Small intestine (tissue), 16 donors: ENCODE measurements around the gene KRTAP19-7. TPM values are rescaled to one million over a fixed set of nuclear protein-coding genes. Genes with fewer than 3 reads are reported as not detected.

ENCODE experiments used
- DNase-seq, 2 donors: peaks; one replicate each; pipeline versions ENCODE4 v3.0.0 to v3.0.0-alpha.2; 2013
- FAIRE-seq: peaks from 2 replicates; lab custom pipeline; 2012; peaks lifted over from hg19 to GRCh38; lab: Jason Lieb, UNC
- H3K27ac ChIP-seq, 3 donors: one replicate each; pipeline ENCODE4 v1.5.1; 2013; ENCODE audit warnings: low read length in 2 of 3, mild to moderate bottlenecking in 2 of 3, control low read depth in 1 of 3, inconsistent platforms in 1 of 3, low read depth in 1 of 3, moderate library complexity in 1 of 3
- H3K27me3 ChIP-seq, 3 donors: one replicate each; pipeline ENCODE4 v1.6.1; 2013; ENCODE audit warnings: low read length in 3 of 3, inconsistent platforms in 1 of 3; ENCODE audit not compliant: control insufficient read depth in 3 of 3, insufficient read depth in 3 of 3
- H3K36me3 ChIP-seq, 3 donors: one replicate each; pipeline ENCODE4 v1.6.1; 2013; ENCODE audit warnings: low read length in 3 of 3, inconsistent platforms in 1 of 3, low read depth in 1 of 3, mild to moderate bottlenecking in 1 of 3, moderate library complexity in 1 of 3; ENCODE audit not compliant: control insufficient read depth in 3 of 3, insufficient read depth in 2 of 3
- H3K4me1 ChIP-seq, 3 donors: one replicate each; pipeline ENCODE4 v1.6.1; 2013; ENCODE audit warnings: low read length in 2 of 3, inconsistent platforms in 1 of 3, low read depth in 1 of 3, mild to moderate bottlenecking in 1 of 3, moderate library complexity in 1 of 3; ENCODE audit not compliant: control insufficient read depth in 3 of 3, insufficient read depth in 2 of 3
- H3K4me3 ChIP-seq, 3 donors: one replicate each; pipeline ENCODE4 v1.5.1; 2013; ENCODE audit warnings: low read length in 3 of 3, control low read depth in 1 of 3, inconsistent platforms in 1 of 3, low read depth in 1 of 3, mild to moderate bottlenecking in 1 of 3, moderate library complexity in 1 of 3
- H3K9me3 ChIP-seq, 2 donors: one replicate each; pipeline ENCODE4 v1.6.1; 2013; ENCODE audit warnings: low read depth in 1 of 2, low read length in 1 of 2; ENCODE audit not compliant: control insufficient read depth in 2 of 2, insufficient read depth in 1 of 2
- WGBS, 3 donors: extraction: QIAGEN DNeasy Blood & Tissue Kit; methylation state at CpG; one replicate each; pipeline ENCODE4 v1.1.7; 2013; 5-methylcytosine and 5-hydroxymethylcytosine counted together
- long read RNA-seq, 10 donors: transcript quantifications; one replicate each; lab custom pipeline, GENCODE V29; 2026
- polyA plus RNA-seq, 4 donors: library from polyadenylated mRNA; stranded (reverse) in 3 of 4; unstranded in 1 of 4; fragments of 200-250 nt in 3 of 4; fragments of 120-200 nt in 1 of 4; gene quantifications; one replicate each; pipeline versions ENCODE4 v1.2.1 to v1.2.3, GENCODE V29; 2013
- donor health status: healthy with polysubstance abuse.
- donor health status: control.
- donor health status: control.
- donor health status: Bipolar disorder and iron deficiency.
- donor health status: healthy.

KRTAP19-7 gene
- not detected for polyA plus RNA-seq
- long read RNA-seq, donor 1, result 0 reads
- long read RNA-seq, donor 2, result 0 reads
- long read RNA-seq, donor 3, result 0 reads
- long read RNA-seq, donor 4, result 0 reads
- long read RNA-seq, donor 5, result 0 reads
- long read RNA-seq, donor 6, result 0 reads
- long read RNA-seq, donor 7, result 0 reads
- long read RNA-seq, donor 8, result 0 reads
- long read RNA-seq, donor 9, result 0 reads
- long read RNA-seq, donor 10, result 0 reads

GRCh38 chr21:30561264-30561895 is at the start of gene KRTAP19-7:
Gene KRTAP19-7 (minus strand): TSS chr21:30561314. CDS start chr21:30561289, 25 bp downstream.
- no peaks in the 10 kb centered on the region for H3K4me1 ChIP-seq
- WGBS, 3 donors, result 58 to 63% (median 60%) methylated on average over 2 of the region's 2 CpGs
- no peak for FAIRE-seq

DNA sequence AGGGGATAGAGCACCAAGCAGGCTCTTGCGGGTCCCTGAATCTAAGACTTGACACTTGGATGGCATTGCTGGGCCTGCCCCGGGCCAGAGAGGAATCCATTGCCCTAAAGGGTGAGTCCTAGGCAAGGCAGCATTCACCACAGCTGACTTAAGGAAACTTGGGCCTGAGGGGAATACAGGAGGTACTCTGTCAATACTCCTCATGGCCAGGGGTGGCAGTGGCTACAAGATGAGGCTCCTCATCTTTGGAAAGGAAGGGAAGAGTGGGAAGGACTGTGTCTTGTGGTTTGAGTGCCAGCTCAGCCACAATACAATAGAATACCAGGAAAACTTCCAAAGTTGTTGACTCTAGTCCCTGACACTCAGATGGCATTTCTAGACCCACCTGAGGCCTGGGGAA is 44.9 kb upstream of the KRTAP19-7 start:
- H3K9me3 ChIP-seq, result peaks cover 0 to 12% of the 10 kb centered on the region in 2 donors
- no peak overlapping the region for H3K27ac ChIP-seq
- H3K36me3 ChIP-seq, result no peaks in the 10 kb centered on the region
- no peaks in the 10 kb centered on the region for H3K27me3 ChIP-seq
- H3K4me3 ChIP-seq, result no peak overlapping the region
- FAIRE-seq (no peak), DNase-seq (no peak)
- WGBS, 3 donors, result 64 to 93% (median 86%) methylated on average over 2 of the region's 2 CpGs
- H3K4me1 ChIP-seq, result no peaks in the 10 kb centered on the region

More at GRCh38 chr21:30561264-30561895, at the start of gene KRTAP19-7:
- Histone ChIP-seq H3K27ac (no peak within 1 kb of the TSS), H3K27me3 (no peaks in the 10 kb centered on the region), H3K36me3 (no peaks in the 10 kb centered on the region), H3K9me3 (no peaks in the 10 kb centered on the region), H3K4me3 (no peak within 1 kb of the TSS)
- DNase-seq, result no peak

DNA sequence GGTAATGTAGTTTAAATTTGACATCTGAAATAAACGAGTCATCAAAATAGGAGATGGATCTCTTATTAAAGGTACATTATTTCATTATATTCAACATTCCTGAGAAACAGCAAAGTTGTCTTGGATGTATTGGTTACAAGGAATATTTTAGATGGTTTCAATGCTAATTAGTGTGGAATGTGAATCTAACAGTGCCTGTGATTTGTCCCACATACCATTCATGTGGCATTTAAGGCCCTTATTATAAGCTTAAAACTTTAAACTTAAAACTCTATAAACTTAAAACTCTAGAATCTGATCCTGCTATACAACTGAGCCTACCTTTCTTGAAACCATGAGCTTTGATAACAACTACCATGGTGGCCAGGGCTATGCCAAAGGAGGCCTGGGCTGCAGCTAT is 39.7 kb upstream of the KRTAP19-7 start, which contains the start of gene KRTAP22-1:
Gene KRTAP22-1 (plus strand): TSS at position 301 of the 400 bp plus-strand sequence.
- WGBS, 3 donors, result 48 to 97% (median 50%) methylated on average over 1 of the region's 1 CpG
- DNase-seq (no peak), FAIRE-seq (no peak)
- no peaks in the 10 kb centered on the region for H3K4me1 ChIP-seq
- no peaks in the 10 kb centered on the region for H3K27me3 ChIP-seq
- no peak within 1 kb of the TSS for H3K4me3 ChIP-seq
- H3K27ac ChIP-seq, result no peak within 1 kb of the TSS
- H3K36me3 ChIP-seq, result no peaks in the 10 kb centered on the region
- peaks cover 0 to 9% of the 10 kb centered on the region in 2 donors for H3K9me3 ChIP-seq

GRCh38 chr21:30598802-30599201 is 37.7 kb upstream of the KRTAP19-7 start, which contains the start of gene KRTAP6-2:
Gene KRTAP6-2 (minus strand): TSS chr21:30598902. CDS start chr21:30598874, 28 bp downstream.
- Histone ChIP-seq H3K36me3 (no peaks in the 10 kb centered on the region), H3K9me3 (peaks cover 0 to 5% of the 10 kb centered on the region in 2 donors), H3K4me1 (no peaks in the 10 kb centered on the region), H3K27me3 (no peaks in the 10 kb centered on the region), H3K4me3 (no peak within 1 kb of the TSS), H3K27ac (no peak within 1 kb of the TSS)
- no peak for FAIRE-seq
- DNase-seq, result no peak
- 95 to 97% (median 96%) methylated on average over 6 of the region's 6 CpGs for WGBS, 3 donors

DNA sequence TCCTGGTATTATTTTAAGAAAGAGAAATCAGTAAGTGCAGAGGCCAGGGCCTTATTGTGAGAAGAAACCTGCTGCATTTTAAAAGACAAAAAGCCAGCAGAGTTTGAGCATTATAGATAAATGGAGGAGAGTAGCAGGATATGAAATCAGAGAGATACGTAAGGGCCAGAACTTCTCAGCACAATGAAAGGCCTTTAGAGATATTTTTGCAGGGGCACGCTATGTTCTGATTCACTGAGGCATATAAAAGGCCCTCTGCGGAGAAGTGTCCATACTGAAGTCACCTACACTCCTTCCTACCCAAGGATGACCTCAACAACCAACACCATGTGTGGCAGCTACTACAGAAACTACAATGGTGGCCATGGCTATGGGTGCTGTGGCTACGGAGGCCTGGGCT is 31.0 kb upstream of the KRTAP19-7 start, which contains the start of gene KRTAP6-3:
Gene KRTAP6-3 (plus strand): TSS at position 301 of the 400 bp plus-strand sequence. CDS start 6 bp downstream, at position 307.
- no peaks in the 10 kb centered on the region for H3K36me3 ChIP-seq
- no peak for FAIRE-seq
- DNase-seq, result no peak
- WGBS, 3 donors, result 91 to 97% (median 92%) methylated on average over 4 of the region's 4 CpGs
- H3K4me1 ChIP-seq, result no peaks in the 10 kb centered on the region
- no peak within 1 kb of the TSS for H3K27ac ChIP-seq
- H3K4me3 ChIP-seq, result no peak within 1 kb of the TSS
- peaks cover 0 to 2% of the 10 kb centered on the region in 2 donors for H3K9me3 ChIP-seq
- H3K27me3 ChIP-seq, result no peaks in the 10 kb centered on the region

GRCh38 chr21:30590297-30590696 is 29.2 kb upstream of the KRTAP19-7 start, which contains the start of gene KRTAP22-2:
Gene KRTAP22-2 (minus strand): TSS chr21:30590397.
- FAIRE-seq, result no peak
- H3K4me3 ChIP-seq, result no peak within 1 kb of the TSS
- no peaks in the 10 kb centered on the region for H3K4me1 ChIP-seq
- no peaks in the 10 kb centered on the region for H3K27me3 ChIP-seq
- no peak for DNase-seq
- no peak within 1 kb of the TSS for H3K27ac ChIP-seq
- peaks cover 0 to 2% of the 10 kb centered on the region in 2 donors for H3K9me3 ChIP-seq
- no peaks in the 10 kb centered on the region for H3K36me3 ChIP-seq

DNA sequence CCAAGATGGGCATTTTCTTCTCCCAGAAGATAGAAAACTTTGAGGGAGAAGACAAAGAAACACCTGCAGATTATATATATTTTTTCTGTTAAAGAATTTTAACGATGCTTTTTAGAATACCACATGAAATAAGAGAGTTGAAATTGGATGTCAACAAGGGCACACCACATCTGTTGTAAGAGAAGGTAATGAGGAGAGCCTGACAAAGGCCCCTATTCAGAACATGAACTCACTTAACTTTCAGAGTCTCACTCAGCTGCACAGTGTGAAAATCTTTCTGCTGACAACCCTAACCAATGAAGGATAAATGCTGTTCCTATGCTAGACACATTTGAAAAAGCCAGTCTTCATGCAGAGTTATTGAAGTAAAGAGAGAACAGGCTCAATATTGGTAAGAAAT is 21.8 kb upstream of the KRTAP19-7 start:
- Histone ChIP-seq H3K4me1 (no peaks in the 10 kb centered on the region), H3K27me3 (no peaks in the 10 kb centered on the region), H3K27ac (no peak overlapping the region), H3K36me3 (no peaks in the 10 kb centered on the region), H3K4me3 (no peak overlapping the region), H3K9me3 (no peaks in the 10 kb centered on the region)
- 77 to 88% (median 80%) methylated on average over 1 of the region's 1 CpG for WGBS, 3 donors
- no peak for DNase-seq
- no peak for FAIRE-seq

DNA sequence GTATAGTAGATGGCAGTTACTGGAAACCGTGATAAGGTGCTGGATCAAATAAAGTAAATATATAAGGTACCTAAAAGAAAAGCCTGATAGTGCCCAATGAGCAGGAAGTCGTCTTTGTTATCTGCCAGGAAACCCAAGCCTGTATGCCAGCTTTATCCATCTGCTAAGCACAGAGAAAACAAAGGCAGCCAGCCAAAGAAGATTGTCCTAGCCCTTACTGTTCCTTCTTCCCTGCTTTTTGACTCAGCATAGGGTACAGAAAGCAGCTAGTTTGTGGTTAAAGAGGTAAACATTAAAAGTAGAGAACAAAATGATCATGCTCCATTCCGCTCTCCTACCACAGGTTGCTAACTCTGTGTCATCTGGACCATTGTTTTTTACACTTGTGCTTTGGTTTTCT is 19.0 kb upstream of the KRTAP19-7 start:
- no peak overlapping the region for H3K27ac ChIP-seq
- H3K36me3 ChIP-seq, result no peaks in the 10 kb centered on the region
- 40 to 57% (median 41%) methylated on average over 3 of the region's 3 CpGs for WGBS, 3 donors
- H3K4me1 ChIP-seq, result no peaks in the 10 kb centered on the region
- DNase-seq (no peak), FAIRE-seq (no peak)
- no peaks in the 10 kb centered on the region for H3K9me3 ChIP-seq
- H3K4me3 ChIP-seq, result no peak overlapping the region
- no peaks in the 10 kb centered on the region for H3K27me3 ChIP-seq
